Mammary epithelial cell (primary cell): ENCODE measurements around the gene GLE1.

Experiments
- CTCF ChIP-seq, 2 donors: IDR thresholded peaks in 1 of 2; conservative IDR thresholded peaks in 1 of 2; 2 replicates each; pipeline ENCODE4 v1.5.1; 2011 to 2012; ENCODE audit warnings: inconsistent platforms in 2 of 2, low read length in 2 of 2, mild to moderate bottlenecking in 2 of 2, control low read depth in 1 of 2, low read depth in 1 of 2; ENCODE audit not compliant: insufficient read depth in 1 of 2; ENCODE audit errors: extremely low read depth in 1 of 2
- EZH2 ChIP-seq: IDR thresholded peaks from 2 replicates; pipeline ENCODE4 v1.6.1; 2012; ENCODE audit warnings: low read length, inconsistent platforms, borderline replicate concordance

- TF ChIP-seq CTCF (conservative IDR thresholded peaks at IDR 0.05 in 1 of 2, IDR thresholded peaks at IDR 0.05 in 1 of 2; ENCODE audit: extremely low read depth in 1 of 2, insufficient read depth in 1 of 2, low read depth in 1 of 2, low read length in 2 of 2) (no peak), EZH2 (no peak)
Observed at GRCh38 chr9:128577206-128577605, 72.7 kb downstream of the GLE1 start.
